CD4-positive, CD25-positive, alpha-beta regulatory T cell (primary cell): ENCODE results near the gene IFI27L2. TPM values are rescaled to one million over a fixed set of nuclear protein-coding genes. Genes with fewer than 3 reads are reported as not detected.
A peak's percentile ranks its signal among the peaks of the same experiment; 100 is the strongest.

Experiments
- ATAC-seq, 2 donors: fragments of 150-1000 bp; cut with Tn5 transposase; one replicate each; pipeline ENCODE4 v1.10.0; 2021; ENCODE audit warnings: low read depth in 2 of 2, moderate number of reproducible peaks in 2 of 2, moderate library complexity in 1 of 2
- DNase-seq, 3 donors: peaks; one replicate each; pipeline versions ENCODE4 v3.0.0 to v3.0.0-alpha.2; 2012 to 2022; ENCODE audit warnings: mixed read lengths in 1 of 3
- H3K27ac ChIP-seq: one replicate; pipeline ENCODE4 v1.7.0; 2013; ENCODE audit warnings: mild to moderate bottlenecking, low read length; ENCODE audit not compliant: insufficient read depth, poor library complexity, severe bottlenecking
- H3K27me3 ChIP-seq: one replicate; pipeline ENCODE4 v1.7.0; 2013; ENCODE audit warnings: low read length; ENCODE audit not compliant: control insufficient read depth, insufficient read depth
- H3K36me3 ChIP-seq: one replicate; pipeline ENCODE4 v1.7.0; 2013; ENCODE audit warnings: mild to moderate bottlenecking, low read length, moderate library complexity; ENCODE audit not compliant: control insufficient read depth, insufficient read depth
- H3K4me1 ChIP-seq: 2 replicates; pipeline ENCODE4 v1.7.0; 2013; ENCODE audit warnings: mild to moderate bottlenecking, low read length; ENCODE audit not compliant: insufficient read depth, control insufficient read depth, poor library complexity, severe bottlenecking
- H3K4me3 ChIP-seq: one replicate; pipeline ENCODE4 v1.7.0; 2013; ENCODE audit warnings: low read depth, mild to moderate bottlenecking, low read length, moderate library complexity
- H3K9me3 ChIP-seq, 2 experiments: 1 replicate in 1 of 2; 2 replicates in 1 of 2; pipeline ENCODE4 v1.7.0; 2013; ENCODE audit warnings: low read length in 2 of 2, mild to moderate bottlenecking in 1 of 2, moderate library complexity in 1 of 2; ENCODE audit not compliant: control insufficient read depth in 2 of 2
- H3K27ac Mint-ChIP-seq, 3 donors: one replicate each; pipeline ENCODE4 v1.8.0; 2020 to 2022; ENCODE audit warnings: mild to moderate bottlenecking in 3 of 3, mixed read lengths in 3 of 3, moderate library complexity in 2 of 3
- H3K27me3 Mint-ChIP-seq: one replicate; pipeline ENCODE4 v1.8.0; 2022; ENCODE audit warnings: mild to moderate bottlenecking, mixed read lengths
- H3K36me3 Mint-ChIP-seq: one replicate; pipeline ENCODE4 v1.8.0; 2020; ENCODE audit warnings: mixed read lengths
- H3K4me1 Mint-ChIP-seq, 4 donors: one replicate each; pipeline ENCODE4 v1.8.0; 2020 to 2022; ENCODE audit warnings: mixed read lengths in 4 of 4, mild to moderate bottlenecking in 1 of 4
- H3K4me3 Mint-ChIP-seq, 4 donors: one replicate each; pipeline ENCODE4 v1.8.0; 2020 to 2022; ENCODE audit warnings: mild to moderate bottlenecking in 4 of 4, mixed read lengths in 4 of 4, moderate library complexity in 3 of 4
- H3K9me3 Mint-ChIP-seq, 7 donors: one replicate each; pipeline ENCODE4 v1.8.0; 2020 to 2022; ENCODE audit warnings: mixed read lengths in 7 of 7, mild to moderate bottlenecking in 3 of 7, moderate library complexity in 2 of 7
- polyA plus RNA-seq, 4 donors: library from polyadenylated mRNA; unstranded; fragments of 300-500 nt; fragmentation: Illumina TruSeq; gene quantifications; one replicate each; pipeline ENCODE4 v1.2.3, GENCODE V29; 2021
- total RNA-seq: library from RNA; stranded (reverse); gene quantifications from one replicate; pipeline ENCODE4 v1.2.3, GENCODE V29; 2022

IFI27L2 gene
- total and polyA plus RNA-seq, 5 donors from 2014 or later: 27.5 to 90.9 (median 65.3) TPM

DNA sequence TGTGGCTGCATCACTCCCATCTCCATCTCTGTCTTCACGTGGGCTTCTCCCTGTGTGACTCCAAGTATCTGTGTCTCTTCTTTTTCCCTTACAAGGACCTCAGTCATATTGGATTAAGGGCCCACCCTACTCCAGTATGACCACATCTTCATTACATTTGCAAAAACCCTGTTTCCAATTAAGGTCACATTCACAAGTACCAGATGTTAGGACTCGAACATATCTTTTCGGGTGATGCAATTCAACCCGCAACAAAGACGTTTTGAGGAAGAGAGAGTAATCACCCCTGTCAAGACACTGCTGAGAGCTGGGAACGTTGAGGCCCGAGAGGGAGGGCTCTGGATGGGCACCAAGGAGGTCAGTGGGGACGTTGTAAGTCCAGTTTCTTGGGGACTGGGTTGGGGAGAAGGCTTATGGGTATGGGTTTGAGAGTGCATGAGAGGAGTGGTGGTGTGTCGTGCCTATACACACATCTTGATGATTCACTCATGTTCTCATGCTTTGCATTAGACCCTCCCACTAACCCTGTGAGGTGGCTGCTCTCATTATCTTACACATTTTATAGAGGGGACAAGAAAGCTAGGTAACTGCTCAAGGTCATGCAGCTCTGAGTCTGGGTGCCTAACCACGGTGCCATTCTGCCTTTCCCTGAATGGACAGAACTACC is 30.9 kb downstream of the IFI27L2 start:
- no peaks in the 10 kb centered on the region for H3K36me3 ChIP-seq
- Mint-ChIP-seq H3K36me3 (peaks cover 4% of the 10 kb centered on the region), H3K4me1 (peaks cover 0 to 2% (median 0%) of the 10 kb centered on the region in 4 donors), H3K27me3 (no peaks in the 10 kb centered on the region), H3K9me3 (no peaks in the 10 kb centered on the region), H3K27ac (no peak overlapping the region), H3K4me3 (no peak overlapping the region)
- H3K9me3 ChIP-seq: no peaks in the 10 kb centered on the region
- DNase-seq (no peak), ATAC-seq (no peak)
- H3K4me1 ChIP-seq: no peaks in the 10 kb centered on the region
- no peak overlapping the region for H3K27ac ChIP-seq
- no peak overlapping the region for H3K4me3 ChIP-seq
- H3K27me3 ChIP-seq: no peaks in the 10 kb centered on the region

GRCh38 chr14:94097091-94097490 is 32.3 kb downstream of the IFI27L2 start:
- no peaks in the 10 kb centered on the region for H3K9me3 Mint-ChIP-seq
- no peaks in the 10 kb centered on the region for H3K27me3 Mint-ChIP-seq
- Histone ChIP-seq H3K27ac (no peak overlapping the region), H3K4me3 (no peak overlapping the region), H3K36me3 (no peaks in the 10 kb centered on the region), H3K4me1 (no peaks in the 10 kb centered on the region), H3K27me3 (no peaks in the 10 kb centered on the region), H3K9me3 (no peaks in the 10 kb centered on the region)
- no peak overlapping the region for H3K27ac Mint-ChIP-seq
- peaks cover 0 to 2% (median 0%) of the 10 kb centered on the region in 4 donors for H3K4me1 Mint-ChIP-seq
- DNase-seq: no peak
- no peak for ATAC-seq
- peaks cover 4% of the 10 kb centered on the region for H3K36me3 Mint-ChIP-seq
- no peak overlapping the region for H3K4me3 Mint-ChIP-seq

- Mint-ChIP-seq H3K27ac (no peak overlapping the region), H3K4me1 (no peaks in the 10 kb centered on the region), H3K27me3 (no peaks in the 10 kb centered on the region), H3K36me3 (no peaks in the 10 kb centered on the region), H3K4me3 (peak overlapping the region in 1 of 4 donors; percentile 13), H3K9me3 (no peaks in the 10 kb centered on the region)
- Histone ChIP-seq H3K27me3 (no peaks in the 10 kb centered on the region), H3K36me3 (no peaks in the 10 kb centered on the region), H3K4me1 (no peaks in the 10 kb centered on the region), H3K4me3 (no peak overlapping the region), H3K27ac (no peak overlapping the region), H3K9me3 (no peaks in the 10 kb centered on the region)
- no peak for DNase-seq
- ATAC-seq: no peak
These were observed 36.0 kb downstream of the IFI27L2 start for GRCh38 chr14:94093418-94093817.

DNA sequence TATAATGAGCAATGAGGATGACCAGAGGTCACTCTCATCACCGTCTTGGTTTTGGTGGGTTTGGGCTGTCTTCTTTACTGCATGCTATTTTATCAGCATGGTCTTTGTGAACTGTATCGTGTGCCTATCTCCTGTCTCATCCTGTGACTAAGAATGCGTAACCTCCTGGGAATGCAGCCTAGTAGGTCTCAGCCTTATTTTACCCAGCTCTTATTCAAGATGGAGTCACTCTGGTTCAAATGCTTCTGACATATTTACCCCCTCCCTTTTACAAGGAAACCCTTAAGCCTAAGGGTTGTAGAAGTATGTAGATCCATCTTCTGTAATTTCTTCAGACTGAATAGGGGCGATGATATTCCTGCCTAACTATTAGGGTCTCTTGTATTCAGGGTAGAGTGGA is 39.9 kb downstream of the IFI27L2 start:
- no peak overlapping the region for H3K27ac Mint-ChIP-seq
- Histone ChIP-seq H3K36me3 (no peaks in the 10 kb centered on the region), H3K27ac (no peak overlapping the region), H3K4me3 (no peak overlapping the region), H3K9me3 (no peaks in the 10 kb centered on the region), H3K27me3 (no peaks in the 10 kb centered on the region), H3K4me1 (no peaks in the 10 kb centered on the region)
- no peaks in the 10 kb centered on the region for H3K36me3 Mint-ChIP-seq
- H3K9me3 Mint-ChIP-seq: no peaks in the 10 kb centered on the region
- no peaks in the 10 kb centered on the region for H3K4me1 Mint-ChIP-seq
- H3K4me3 Mint-ChIP-seq: no peak overlapping the region
- no peak for ATAC-seq
- H3K27me3 Mint-ChIP-seq: no peaks in the 10 kb centered on the region
- no peak for DNase-seq

DNA sequence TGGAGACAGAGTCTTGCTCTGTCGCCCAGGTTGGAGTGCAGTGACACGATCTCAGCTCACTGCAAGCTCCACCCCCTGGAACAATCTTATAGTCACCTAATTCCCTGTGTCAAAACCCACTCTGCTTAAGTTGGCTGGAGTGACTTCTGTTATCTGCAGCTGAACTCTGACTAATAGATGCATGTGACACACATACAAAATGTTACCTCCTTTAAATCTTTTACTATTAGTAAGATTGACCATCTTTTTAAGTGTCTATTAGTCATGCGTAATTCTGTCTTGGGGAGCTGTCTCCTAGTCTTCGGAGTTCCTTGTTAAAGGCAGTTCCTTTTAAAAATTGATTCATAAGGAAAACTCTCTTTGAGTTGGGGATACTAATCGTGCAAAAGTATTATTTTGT is 40.9 kb downstream of the IFI27L2 start:
- no peak overlapping the region for H3K27ac Mint-ChIP-seq

DNA sequence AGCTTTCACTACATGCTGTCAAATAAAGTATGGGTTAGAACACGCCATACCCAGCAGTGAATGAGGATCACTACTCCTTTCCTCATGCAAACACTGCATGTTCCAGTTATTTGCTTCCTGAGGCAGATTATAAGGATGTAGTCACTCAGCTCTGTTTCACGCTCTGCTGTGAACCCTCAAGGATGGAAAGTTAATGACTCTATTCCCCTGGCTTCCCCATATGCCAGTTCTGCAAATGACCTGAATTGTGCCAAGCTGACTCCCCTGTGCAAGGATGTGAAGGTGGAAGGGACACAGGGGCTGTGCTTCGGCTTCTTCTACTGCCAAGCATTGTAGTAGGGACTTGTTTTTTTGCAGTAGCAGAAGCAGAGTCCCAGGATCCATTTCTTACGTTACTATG is 41.5 kb downstream of the IFI27L2 start:
- Histone ChIP-seq H3K27ac (no peak overlapping the region), H3K36me3 (no peaks in the 10 kb centered on the region), H3K9me3 (no peaks in the 10 kb centered on the region), H3K27me3 (no peaks in the 10 kb centered on the region), H3K4me3 (no peak overlapping the region), H3K4me1 (no peaks in the 10 kb centered on the region)
- Mint-ChIP-seq H3K27ac (no peak overlapping the region), H3K27me3 (no peaks in the 10 kb centered on the region), H3K36me3 (no peaks in the 10 kb centered on the region), H3K9me3 (no peaks in the 10 kb centered on the region), H3K4me1 (peaks cover 0 to 1% (median 0%) of the 10 kb centered on the region in 4 donors), H3K4me3 (no peak overlapping the region)
- DNase-seq (no peak), ATAC-seq (no peak)

More for the DNA sequence above, 40.9 kb downstream of the IFI27L2 start:
- no peak overlapping the region for H3K4me3 Mint-ChIP-seq
- Histone ChIP-seq H3K4me3 (no peak overlapping the region), H3K36me3 (no peaks in the 10 kb centered on the region), H3K9me3 (no peaks in the 10 kb centered on the region), H3K27me3 (no peaks in the 10 kb centered on the region), H3K27ac (no peak overlapping the region), H3K4me1 (no peaks in the 10 kb centered on the region)
- no peaks in the 10 kb centered on the region for H3K27me3 Mint-ChIP-seq
- ATAC-seq: no peak
- no peak for DNase-seq
- no peaks in the 10 kb centered on the region for H3K36me3 Mint-ChIP-seq
- no peaks in the 10 kb centered on the region for H3K4me1 Mint-ChIP-seq
- H3K9me3 Mint-ChIP-seq: no peaks in the 10 kb centered on the region

- H3K4me1 Mint-ChIP-seq: peaks cover 31 to 46% (median 40%) of the 10 kb centered on the region in 4 donors
- no peak for DNase-seq
- H3K4me3 Mint-ChIP-seq: peak overlapping the region; percentile 95 to 100 (median 98)
- H3K9me3 Mint-ChIP-seq: peaks cover 0 to 2% (median 0%) of the 10 kb centered on the region in 7 donors
- Histone ChIP-seq H3K4me1 (peaks cover 32% of the 10 kb centered on the region), H3K27me3 (no peaks in the 10 kb centered on the region), H3K36me3 (peaks cover 24% of the 10 kb centered on the region), H3K4me3 (peak overlapping the region; percentile 94), H3K27ac (peak overlapping the region; percentile 93), H3K9me3 (no peaks in the 10 kb centered on the region)
- H3K27ac Mint-ChIP-seq: peak overlapping the region; percentile 97 to 100 (median 99)
- H3K36me3 Mint-ChIP-seq: peaks cover 22% of the 10 kb centered on the region
- ATAC-seq: no peak
- H3K27me3 Mint-ChIP-seq: peaks cover 6% of the 10 kb centered on the region
These were observed 48.0 kb downstream of the IFI27L2 start for GRCh38 chr14:94081386-94081820.
